ENCODE measurements around the gene CD74.
A peak's percentile ranks its signal among the peaks of the same experiment; 100 is the strongest.

The CD74 gene

GRCh38 chr5:150361301-150361700 lies 51.4 kb downstream of the CD74 start:
- no peak for DNase-seq (ENCODE audit: low read depth in 2 of 2)

- no peak for DNase-seq (ENCODE audit: low read depth in 2 of 2)
Measured at GRCh38 chr5:150358261-150359095, 54.2 kb downstream of the CD74 start.

- DNase-seq (ENCODE audit: low read depth in 2 of 2) = peak; percentile 91 to 94
Measured at GRCh38 chr5:150357326-150358260, 55.1 kb downstream of the CD74 start, which contains the start of gene TCOF1. Gene TCOF1, plus strand, starts transcription at chr5:150357697. Its CDS starts 50 bp downstream, at chr5:150357747.

DNA sequence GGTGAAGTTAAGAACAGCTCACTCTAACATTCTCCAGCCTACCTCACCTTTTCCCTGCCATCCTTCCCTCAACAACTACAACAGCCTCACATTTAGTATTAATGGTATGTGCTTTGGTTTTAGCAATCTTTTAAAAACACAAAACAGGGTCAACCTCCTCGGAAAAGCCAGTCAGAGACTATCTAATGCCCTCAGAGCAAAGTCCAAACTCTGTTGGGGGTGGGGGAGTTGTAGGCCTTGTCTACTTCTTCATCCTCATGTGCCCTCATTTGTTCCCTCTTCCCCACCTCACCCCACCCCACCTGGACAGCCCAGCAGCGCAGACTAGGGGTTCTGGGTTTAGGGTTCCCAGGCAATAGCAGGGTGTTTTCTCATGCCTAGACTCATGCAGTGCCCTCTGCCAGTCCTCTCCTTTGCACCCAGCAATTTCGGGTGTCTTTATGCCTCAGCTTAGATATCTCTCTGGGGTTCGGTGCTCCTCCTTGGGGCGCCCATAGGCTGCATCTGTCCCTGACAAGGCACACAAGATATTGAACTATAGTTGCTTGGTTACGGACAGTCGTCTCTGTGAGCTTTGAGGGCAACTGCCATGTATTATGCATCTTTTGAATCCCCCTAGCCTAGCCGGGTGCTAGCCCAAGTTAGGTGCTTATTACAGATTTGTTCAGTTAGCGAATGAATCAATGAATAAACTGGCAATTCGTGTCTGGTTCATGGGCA lies 56.0 kb downstream of the CD74 start:
- DNase-seq (ENCODE audit: low read depth in 2 of 2) = no peak

GRCh38 chr5:150355791-150356190 lies 56.9 kb downstream of the CD74 start:
- DNase-seq (ENCODE audit: low read depth in 2 of 2) = no peak

- no peak for DNase-seq (ENCODE audit: low read depth in 2 of 2)
Measured at GRCh38 chr5:150353032-150353675, 59.6 kb downstream of the CD74 start.

DNA sequence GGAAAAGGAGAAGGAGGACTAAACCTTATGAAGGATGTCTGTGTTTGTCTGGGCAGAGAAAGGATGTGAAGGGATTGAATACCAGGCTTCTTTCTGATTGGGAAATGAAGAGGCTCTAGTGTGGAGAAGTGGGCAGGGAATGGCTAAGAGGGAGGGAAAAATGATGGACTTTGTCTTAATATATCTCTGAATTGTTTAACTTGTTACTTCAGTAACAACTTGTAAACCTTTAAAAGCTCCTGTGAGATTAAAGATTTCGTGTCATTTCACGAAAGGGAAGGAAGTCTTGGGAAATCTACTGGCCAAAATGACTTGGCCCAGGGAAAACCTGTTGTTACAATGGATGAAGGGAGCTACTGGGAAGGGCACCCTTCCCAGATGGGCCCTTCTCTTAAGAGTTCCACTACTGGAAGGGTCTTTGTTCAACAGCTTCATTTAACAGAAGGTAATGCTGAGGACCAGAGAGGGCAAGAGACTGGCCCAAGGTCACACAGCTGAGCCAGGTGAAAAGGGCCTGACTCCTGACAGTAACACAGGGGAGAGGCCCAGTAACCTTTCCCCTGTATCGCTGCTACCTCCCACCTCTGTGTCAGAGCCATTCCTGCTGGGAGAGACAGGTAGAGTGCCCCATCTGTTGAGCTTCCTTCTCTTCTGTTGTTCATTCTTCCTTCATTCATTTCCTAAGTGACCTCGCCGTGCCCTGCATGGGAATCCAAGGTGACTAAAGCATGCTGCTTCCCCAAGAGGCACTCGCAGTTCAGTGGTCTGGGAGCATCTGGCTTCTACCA lies 60.3 kb downstream of the CD74 start:
- no peak for DNase-seq (ENCODE audit: low read depth in 2 of 2)
